HEK293 (cell line): ENCODE results near the gene ZC3HAV1L.

ENCODE experiments used
- CTCF ChIA-PET: fragments of 350-600 bp; formaldehyde crosslinking; extraction: SDS; loops from one replicate; lab custom pipeline; 2021; ENCODE audit warnings: antibody characterized with exemption; lab: Yijun Ruan, JAX
- POLR2A ChIA-PET: fragments of 300-600 bp; formaldehyde crosslinking; extraction: SDS; loops from one replicate; lab custom pipeline; 2020; ENCODE audit warnings: antibody characterized with exemption, inconsistent platforms; lab: Yijun Ruan, JAX
- H3K27ac ChIP-seq: fragments of 200-500 bp; sonication (Bioruptor generic); 2 replicates; pipeline ENCODE4 v1.5.1; 2014; ENCODE audit warnings: low read depth, low read length, control low read depth, inconsistent platforms; ENCODE audit errors: extremely low read depth
- H3K36me3 ChIP-seq, 2 experiments: fragments of 200-500 bp in 1 of 2; sonication (Bioruptor generic) in 1 of 2; 1 replicate in 1 of 2; 2 replicates in 1 of 2; pipeline ENCODE4 v1.5.1; 2014 to 2017; ENCODE audit warnings: inconsistent platforms in 2 of 2, low read length in 2 of 2; ENCODE audit not compliant: control insufficient read depth in 2 of 2, insufficient read depth in 1 of 2
- H3K4me1 ChIP-seq: fragments of 200-500 bp; sonication (Bioruptor generic); 2 replicates; pipeline ENCODE4 v1.5.1; 2014; ENCODE audit warnings: mild to moderate bottlenecking, low read length, inconsistent platforms; ENCODE audit not compliant: control insufficient read depth, insufficient read depth
- H3K4me3 ChIP-seq: 2 replicates; pipeline ENCODE4 v1.5.1; 2011; ENCODE audit warnings: low read depth, mild to moderate bottlenecking, control low read depth, low read length, moderate library complexity
- H3K9me3 ChIP-seq: fragments of 200-500 bp; sonication (Bioruptor generic); 2 replicates; pipeline ENCODE4 v1.5.1; 2014; ENCODE audit warnings: low read depth, low read length, inconsistent platforms; ENCODE audit not compliant: control insufficient read depth, insufficient read depth
- BCL11B ChIP-seq: fragments of 450-650 bp; formaldehyde crosslinking; IDR thresholded peaks from 2 replicates; pipeline ENCODE4 v1.5.1; 2016; ENCODE audit warnings: low read depth, missing biosample characterization, missing genetic modification characterization
- HOXD13 ChIP-seq: sonication (generic); formaldehyde crosslinking; IDR thresholded peaks from 2 replicates; pipeline ENCODE4 v1.8.0; 2022; ENCODE audit warnings: missing genetic modification reagents, borderline replicate concordance
- KLF8 ChIP-seq: fragments of 450-650 bp; formaldehyde crosslinking; IDR thresholded peaks from 2 replicates; pipeline ENCODE4 v1.5.1; 2016; ENCODE audit warnings: missing biosample characterization, missing genetic modification characterization
- ZBTB1 ChIP-seq: fragments of 450-650 bp; formaldehyde crosslinking; IDR thresholded peaks from 2 replicates; pipeline ENCODE4 v1.5.1; 2016; ENCODE audit warnings: missing biosample characterization, missing genetic modification characterization
- ZNF24 ChIP-seq: fragments of 450-650 bp; formaldehyde crosslinking; IDR thresholded peaks from 2 replicates; pipeline ENCODE4 v1.5.1; 2016; ENCODE audit warnings: missing biosample characterization, missing genetic modification characterization
- ZNF302 ChIP-seq: fragments of 450-650 bp; formaldehyde crosslinking; IDR thresholded peaks from 2 replicates; pipeline ENCODE4 v1.5.1; 2016; ENCODE audit warnings: missing biosample characterization, missing genetic modification characterization, low read depth
- ZNF350 ChIP-seq: fragments of 450-650 bp; formaldehyde crosslinking; IDR thresholded peaks from 2 replicates; pipeline ENCODE4 v1.5.0; 2017; ENCODE audit warnings: missing biosample characterization, mild to moderate bottlenecking, missing genetic modification characterization
- ZNF747 ChIP-seq: fragments of 450-650 bp; formaldehyde crosslinking; IDR thresholded peaks from 2 replicates; pipeline ENCODE4 v1.5.1; 2016; ENCODE audit warnings: missing biosample characterization, missing genetic modification characterization
- ZNF830 ChIP-seq: fragments of 450-650 bp; IDR thresholded peaks from 2 replicates; pipeline ENCODE4 v1.5.0; 2018; ENCODE audit warnings: missing biosample characterization, missing genetic modification characterization, low read depth, mild to moderate bottlenecking, moderate library complexity
- TF ChIP-seq, protein P1 (sequence below): fragments of 450-650 bp; formaldehyde crosslinking; IDR thresholded peaks from 2 replicates; pipeline ENCODE4 v1.5.1; 2016; ENCODE audit warnings: missing biosample characterization, missing genetic modification characterization
- TF ChIP-seq, protein P2 (sequence below): fragments of 450-650 bp; formaldehyde crosslinking; IDR thresholded peaks from 2 replicates; pipeline ENCODE4 v1.5.1; 2016; ENCODE audit warnings: missing biosample characterization, missing genetic modification characterization
- TF ChIP-seq, protein P3 (sequence below): fragments of 450-650 bp; IDR thresholded peaks from 2 replicates; pipeline ENCODE4 v1.5.1; 2018; ENCODE audit warnings: missing biosample characterization, missing genetic modification characterization
- TF ChIP-seq, protein P4 (sequence below): sonication (generic); formaldehyde crosslinking; IDR thresholded peaks from 2 replicates; pipeline ENCODE4 v1.8.1; 2022; ENCODE audit warnings: mild to moderate bottlenecking, moderate library complexity, missing genetic modification reagents

The ZC3HAV1L gene

DNA sequence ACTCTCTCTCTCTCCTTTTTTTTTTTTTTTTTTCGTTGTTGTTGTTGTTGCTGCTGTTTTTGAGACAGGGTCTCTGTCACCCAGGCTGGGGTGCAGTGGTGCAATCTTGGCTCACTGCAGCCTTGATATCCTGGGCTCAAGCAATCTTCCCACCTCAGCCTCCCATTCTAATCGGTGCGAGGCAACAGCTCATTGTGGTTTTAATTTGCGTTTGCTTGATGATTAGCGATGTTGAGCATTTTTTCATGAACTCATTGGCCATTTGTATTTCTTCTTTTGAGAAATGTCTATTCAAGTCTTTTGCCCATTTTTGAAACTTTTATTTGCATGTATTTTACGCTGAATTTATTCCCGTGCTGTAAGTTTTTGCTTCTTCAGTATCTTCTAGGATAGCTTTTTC, 13.3 kb upstream of the ZC3HAV1L start (continued):
- TF ChIP-seq, protein P1, sequence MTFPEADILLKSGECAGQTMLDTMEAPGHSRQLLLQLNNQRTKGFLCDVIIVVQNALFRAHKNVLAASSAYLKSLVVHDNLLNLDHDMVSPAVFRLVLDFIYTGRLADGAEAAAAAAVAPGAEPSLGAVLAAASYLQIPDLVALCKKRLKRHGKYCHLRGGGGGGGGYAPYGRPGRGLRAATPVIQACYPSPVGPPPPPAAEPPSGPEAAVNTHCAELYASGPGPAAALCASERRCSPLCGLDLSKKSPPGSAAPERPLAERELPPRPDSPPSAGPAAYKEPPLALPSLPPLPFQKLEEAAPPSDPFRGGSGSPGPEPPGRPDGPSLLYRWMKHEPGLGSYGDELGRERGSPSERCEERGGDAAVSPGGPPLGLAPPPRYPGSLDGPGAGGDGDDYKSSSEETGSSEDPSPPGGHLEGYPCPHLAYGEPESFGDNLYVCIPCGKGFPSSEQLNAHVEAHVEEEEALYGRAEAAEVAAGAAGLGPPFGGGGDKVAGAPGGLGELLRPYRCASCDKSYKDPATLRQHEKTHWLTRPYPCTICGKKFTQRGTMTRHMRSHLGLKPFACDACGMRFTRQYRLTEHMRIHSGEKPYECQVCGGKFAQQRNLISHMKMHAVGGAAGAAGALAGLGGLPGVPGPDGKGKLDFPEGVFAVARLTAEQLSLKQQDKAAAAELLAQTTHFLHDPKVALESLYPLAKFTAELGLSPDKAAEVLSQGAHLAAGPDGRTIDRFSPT (tag by site-specific recombination), result no peak

DNA sequence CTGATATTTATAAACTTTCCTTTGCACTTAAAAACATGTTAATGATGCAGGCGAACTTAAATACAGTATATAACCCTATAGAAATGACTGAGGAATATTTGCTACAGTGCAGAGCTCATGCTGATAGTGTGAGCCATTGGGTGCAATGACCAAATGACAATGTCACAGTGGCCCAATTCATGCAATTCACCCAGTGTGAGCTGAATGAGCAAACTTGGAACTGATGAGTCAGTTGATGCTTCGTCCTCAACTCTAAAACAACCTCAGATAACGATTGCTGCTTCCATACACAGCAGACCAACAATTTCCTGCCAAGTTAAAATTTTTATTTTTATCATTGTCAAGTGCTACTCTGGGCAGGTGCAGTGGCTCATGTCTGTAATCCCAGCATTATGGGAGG, 12.1 kb upstream of the ZC3HAV1L start:
- Histone ChIP-seq H3K9me3 (no peaks in the 10 kb centered on the region), H3K4me1 (no peaks in the 10 kb centered on the region), H3K27ac (no peak overlapping the region), H3K36me3 (peaks cover 4 to 73% of the 10 kb centered on the region in 2 experiments; a peak in 2 of 3 replicates), H3K4me3 (no peak overlapping the region)
- TF ChIP-seq ZNF747, result no peak
- no peak for TF ChIP-seq BCL11B (tag by site-specific recombination)
- TF ChIP-seq, protein P2, sequence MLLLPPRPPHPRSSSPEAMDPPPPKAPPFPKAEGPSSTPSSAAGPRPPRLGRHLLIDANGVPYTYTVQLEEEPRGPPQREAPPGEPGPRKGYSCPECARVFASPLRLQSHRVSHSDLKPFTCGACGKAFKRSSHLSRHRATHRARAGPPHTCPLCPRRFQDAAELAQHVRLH (tag by site-specific recombination), result no peak
- POLR2A ChIA-PET, result no interaction called here
- CTCF ChIA-PET, result interaction anchor here (2.8 kb wide), 1 partner anchor 27 kb away, joined by 12 read pairs; no protein-coding TSS in a partner anchor

DNA sequence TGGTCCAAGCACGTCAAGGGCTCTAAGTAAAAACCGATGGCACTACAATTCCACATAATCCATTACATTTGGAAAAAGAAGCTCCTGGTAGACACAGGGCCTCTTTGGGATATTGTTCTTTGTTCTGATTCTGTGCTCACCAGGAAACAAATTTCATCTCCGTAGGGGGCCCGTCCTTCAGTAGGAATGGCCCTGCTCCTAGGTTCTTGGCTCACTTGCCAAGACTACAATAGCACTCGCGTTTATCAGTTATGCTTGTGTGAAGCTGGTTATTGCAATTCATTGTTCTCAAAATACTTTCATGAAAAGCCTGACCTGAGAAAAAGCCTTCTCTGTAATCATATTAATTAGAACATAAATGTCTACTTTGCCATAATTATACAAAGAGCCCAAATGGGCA, 10.3 kb upstream of the ZC3HAV1L start:
- H3K4me1 ChIP-seq, result no peaks in the 10 kb centered on the region
- CTCF ChIA-PET, result interaction anchor here (0.6 to 1.7 kb wide), 3 partner anchors 23 to 29 kb away, joined by 3 to 5 read pairs (median 3); no protein-coding TSS in a partner anchor
- TF ChIP-seq ZNF302 (tag by site-specific recombination) (no peak), ZNF24 (tag by site-specific recombination) (no peak), ZNF350 (tag by site-specific recombination) (no peak), ZBTB1 (tag by site-specific recombination) (no peak), ZNF830 (tag by site-specific recombination) (no peak), KLF8 (tag by site-specific recombination) (no peak), HOXD13 (no peak)
- TF ChIP-seq, protein P3, sequence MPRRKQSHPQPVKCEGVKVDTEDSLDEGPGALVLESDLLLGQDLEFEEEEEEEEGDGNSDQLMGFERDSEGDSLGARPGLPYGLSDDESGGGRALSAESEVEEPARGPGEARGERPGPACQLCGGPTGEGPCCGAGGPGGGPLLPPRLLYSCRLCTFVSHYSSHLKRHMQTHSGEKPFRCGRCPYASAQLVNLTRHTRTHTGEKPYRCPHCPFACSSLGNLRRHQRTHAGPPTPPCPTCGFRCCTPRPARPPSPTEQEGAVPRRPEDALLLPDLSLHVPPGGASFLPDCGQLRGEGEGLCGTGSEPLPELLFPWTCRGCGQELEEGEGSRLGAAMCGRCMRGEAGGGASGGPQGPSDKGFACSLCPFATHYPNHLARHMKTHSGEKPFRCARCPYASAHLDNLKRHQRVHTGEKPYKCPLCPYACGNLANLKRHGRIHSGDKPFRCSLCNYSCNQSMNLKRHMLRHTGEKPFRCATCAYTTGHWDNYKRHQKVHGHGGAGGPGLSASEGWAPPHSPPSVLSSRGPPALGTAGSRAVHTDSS, result no peak
- TF ChIP-seq, protein P4, sequence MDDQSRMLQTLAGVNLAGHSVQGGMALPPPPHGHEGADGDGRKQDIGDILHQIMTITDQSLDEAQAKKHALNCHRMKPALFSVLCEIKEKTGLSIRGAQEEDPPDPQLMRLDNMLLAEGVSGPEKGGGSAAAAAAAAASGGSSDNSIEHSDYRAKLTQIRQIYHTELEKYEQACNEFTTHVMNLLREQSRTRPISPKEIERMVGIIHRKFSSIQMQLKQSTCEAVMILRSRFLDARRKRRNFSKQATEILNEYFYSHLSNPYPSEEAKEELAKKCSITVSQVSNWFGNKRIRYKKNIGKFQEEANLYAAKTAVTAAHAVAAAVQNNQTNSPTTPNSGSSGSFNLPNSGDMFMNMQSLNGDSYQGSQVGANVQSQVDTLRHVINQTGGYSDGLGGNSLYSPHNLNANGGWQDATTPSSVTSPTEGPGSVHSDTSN (CRISPR knock-in tag), result no peak
- TF ChIP-seq, all 188 proteins: peak for 0
- Histone ChIP-seq H3K36me3 (peaks cover 0 to 59% of the 10 kb centered on the region in 2 experiments; a peak in 2 of 3 replicates), H3K9me3 (no peaks in the 10 kb centered on the region), H3K27ac (no peak overlapping the region), H3K4me3 (no peak overlapping the region)
- POLR2A ChIA-PET, result no interaction called here
